PC-9 (cell line): ENCODE results near the gene PACRG. TPM values are rescaled to one million over a fixed set of nuclear protein-coding genes. Genes with fewer than 3 reads are reported as not detected.

Experiments
- BruUV-seq: library from RNA; stranded (reverse); fragments of 400-500 nt; replicated peaks from 2 replicates; lab custom pipeline; 2021; lab: Mats Ljungman, UMichigan
- CTCF ChIA-PET: fragments of 300-600 bp; sonication (Branson Sonifier 250); formaldehyde crosslinking; loops from one replicate; lab custom pipeline; 2022; ENCODE audit warnings: antibody characterized with exemption; lab: Charles Lee
- POLR2A ChIA-PET: fragments of 300-600 bp; sonication (Branson Sonifier 250); formaldehyde crosslinking; loops from one replicate; lab custom pipeline; 2022; ENCODE audit warnings: antibody characterized with exemption; ENCODE audit not compliant: unreplicated experiment; lab: Charles Lee
- DNase-seq, 2 experiments: peaks; one replicate each; pipeline versions ENCODE4 v3.0.0 to v3.0.0-alpha.2; 2015 to 2022; ENCODE audit warnings: mixed read lengths in 1 of 2
- H2AFZ ChIP-seq: fragments of 200-600 bp; sonication (generic); 2 replicates; pipeline ENCODE4 v1.8.1; 2017; ENCODE audit warnings: antibody characterized with exemption
- H3F3A ChIP-seq: fragments of 200-600 bp; sonication (generic); 2 replicates; pipeline ENCODE4 v1.8.1; 2017; ENCODE audit warnings: antibody characterized with exemption, mild to moderate bottlenecking, low read depth; ENCODE audit not compliant: insufficient read depth
- H3K27ac ChIP-seq: fragments of 200-600 bp; sonication (generic); 2 replicates; pipeline ENCODE4 v1.6.1; 2016; ENCODE audit warnings: mixed run types
- H3K27me3 ChIP-seq: fragments of 200-600 bp; sonication (generic); 2 replicates; pipeline ENCODE4 v1.6.1; 2016; ENCODE audit warnings: low read depth, mixed run types; ENCODE audit not compliant: insufficient read depth
- H3K36me3 ChIP-seq: fragments of 200-600 bp; sonication (generic); 2 replicates; pipeline ENCODE4 v1.6.1; 2016; ENCODE audit warnings: low read depth, mixed run types
- H3K4me1 ChIP-seq: fragments of 200-600 bp; sonication (generic); replicated peaks from 2 replicates; pipeline ENCODE4 v1.6.1; 2016; ENCODE audit warnings: mixed run types; ENCODE audit not compliant: insufficient read depth
- H3K4me2 ChIP-seq: fragments of 200-600 bp; sonication (generic); 2 replicates; pipeline ENCODE4 v1.6.1; 2017; ENCODE audit warnings: mixed run types
- H3K4me3 ChIP-seq: fragments of 200-600 bp; sonication (generic); 2 replicates; pipeline ENCODE4 v1.6.1; 2016; ENCODE audit warnings: mixed run types
- H3K79me2 ChIP-seq: fragments of 200-600 bp; sonication (generic); 2 replicates; pipeline ENCODE4 v1.6.1; 2017; ENCODE audit warnings: low read depth, mixed run types
- H3K9me2 ChIP-seq: fragments of 200-600 bp; sonication (generic); 2 replicates; pipeline ENCODE4 v1.8.1; 2017; ENCODE audit warnings: mild to moderate bottlenecking; ENCODE audit not compliant: insufficient read depth
- H3K9me3 ChIP-seq: fragments of 200-600 bp; sonication (generic); 2 replicates; pipeline ENCODE4 v1.8.1; 2016; ENCODE audit warnings: low read depth; ENCODE audit not compliant: insufficient read depth
- H4K20me1 ChIP-seq: fragments of 200-600 bp; sonication (generic); 2 replicates; pipeline ENCODE4 v1.8.1; 2017; ENCODE audit not compliant: insufficient read depth
- EZH2 ChIP-seq: fragments of 200-600 bp; sonication (generic); IDR thresholded peaks from 2 replicates; pipeline ENCODE4 v1.8.0; 2017; ENCODE audit warnings: antibody characterized with exemption, low read depth
- intact Hi-C: fragments of 100-400 bp; cut with micrococcal nuclease; formaldehyde crosslinking; loops from one replicate; pipeline ENCODE4 v1.10.0; 2022; ENCODE audit not compliant: unreplicated experiment
- total RNA-seq: library from RNA; stranded (reverse); gene quantifications from 2 replicates; pipeline ENCODE4 v1.2.3, GENCODE V29; 2021
- TF ChIP-seq, protein P1 (sequence below): fragments of 200-600 bp; sonication (generic); conservative IDR thresholded peaks from 2 replicates; pipeline ENCODE4 v1.6.1; 2017; ENCODE audit warnings: mixed run types, antibody characterized with exemption, mild to moderate bottlenecking, moderate library complexity

Gene PACRG
- total RNA-seq, 1 experiment from 2014 or later = not detected

GRCh38 chr6:163218361-163218894, 490.7 kb downstream of the PACRG start:
- DNase-seq = no peak
- no peaks in the 10 kb centered on the region for H4K20me1 ChIP-seq
- H3K4me3 ChIP-seq = no peak overlapping the region
- no peaks in the 10 kb centered on the region for H3K9me3 ChIP-seq
- BruUV-seq = no TSS peak
- intact Hi-C loops = no loop called here
- H3K4me1 ChIP-seq = no peaks in the 10 kb centered on the region
- H3F3A ChIP-seq = no peaks in the 10 kb centered on the region
- H2AFZ ChIP-seq = no peak overlapping the region
- H3K4me2 ChIP-seq = no peak overlapping the region
- ChIA-PET CTCF (no interaction called here), POLR2A (no interaction called here)
- H3K36me3 ChIP-seq = no peaks in the 10 kb centered on the region
- no peaks in the 10 kb centered on the region for H3K27me3 ChIP-seq
- H3K79me2 ChIP-seq = no peaks in the 10 kb centered on the region
- no peaks in the 10 kb centered on the region for H3K9me2 ChIP-seq
- no peak overlapping the region for H3K27ac ChIP-seq
- TF ChIP-seq, protein P1, sequence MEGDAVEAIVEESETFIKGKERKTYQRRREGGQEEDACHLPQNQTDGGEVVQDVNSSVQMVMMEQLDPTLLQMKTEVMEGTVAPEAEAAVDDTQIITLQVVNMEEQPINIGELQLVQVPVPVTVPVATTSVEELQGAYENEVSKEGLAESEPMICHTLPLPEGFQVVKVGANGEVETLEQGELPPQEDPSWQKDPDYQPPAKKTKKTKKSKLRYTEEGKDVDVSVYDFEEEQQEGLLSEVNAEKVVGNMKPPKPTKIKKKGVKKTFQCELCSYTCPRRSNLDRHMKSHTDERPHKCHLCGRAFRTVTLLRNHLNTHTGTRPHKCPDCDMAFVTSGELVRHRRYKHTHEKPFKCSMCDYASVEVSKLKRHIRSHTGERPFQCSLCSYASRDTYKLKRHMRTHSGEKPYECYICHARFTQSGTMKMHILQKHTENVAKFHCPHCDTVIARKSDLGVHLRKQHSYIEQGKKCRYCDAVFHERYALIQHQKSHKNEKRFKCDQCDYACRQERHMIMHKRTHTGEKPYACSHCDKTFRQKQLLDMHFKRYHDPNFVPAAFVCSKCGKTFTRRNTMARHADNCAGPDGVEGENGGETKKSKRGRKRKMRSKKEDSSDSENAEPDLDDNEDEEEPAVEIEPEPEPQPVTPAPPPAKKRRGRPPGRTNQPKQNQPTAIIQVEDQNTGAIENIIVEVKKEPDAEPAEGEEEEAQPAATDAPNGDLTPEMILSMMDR = no peak
- TF ChIP-seq EZH2 = no peak

- no peak overlapping the region for H3K27ac ChIP-seq
- ChIA-PET CTCF (no interaction called here), POLR2A (no interaction called here)
- H3K9me3 ChIP-seq = no peaks in the 10 kb centered on the region
- no TSS peak for BruUV-seq
- H3K4me1 ChIP-seq = no peaks in the 10 kb centered on the region
- no peak for DNase-seq
- TF ChIP-seq, protein P1 = no peak
- TF ChIP-seq EZH2 = no peak
- H3K79me2 ChIP-seq = no peaks in the 10 kb centered on the region
- H2AFZ ChIP-seq = no peak overlapping the region
- H3K4me2 ChIP-seq = no peak overlapping the region
- H3K9me2 ChIP-seq = no peaks in the 10 kb centered on the region
- intact Hi-C loops = no loop called here
- H3F3A ChIP-seq = no peaks in the 10 kb centered on the region
- no peak overlapping the region for H3K4me3 ChIP-seq
- no peaks in the 10 kb centered on the region for H3K36me3 ChIP-seq
- no peaks in the 10 kb centered on the region for H3K27me3 ChIP-seq
- H4K20me1 ChIP-seq = no peaks in the 10 kb centered on the region
These were observed 498.5 kb downstream of the PACRG start for GRCh38 chr6:163226181-163226835.

DNA sequence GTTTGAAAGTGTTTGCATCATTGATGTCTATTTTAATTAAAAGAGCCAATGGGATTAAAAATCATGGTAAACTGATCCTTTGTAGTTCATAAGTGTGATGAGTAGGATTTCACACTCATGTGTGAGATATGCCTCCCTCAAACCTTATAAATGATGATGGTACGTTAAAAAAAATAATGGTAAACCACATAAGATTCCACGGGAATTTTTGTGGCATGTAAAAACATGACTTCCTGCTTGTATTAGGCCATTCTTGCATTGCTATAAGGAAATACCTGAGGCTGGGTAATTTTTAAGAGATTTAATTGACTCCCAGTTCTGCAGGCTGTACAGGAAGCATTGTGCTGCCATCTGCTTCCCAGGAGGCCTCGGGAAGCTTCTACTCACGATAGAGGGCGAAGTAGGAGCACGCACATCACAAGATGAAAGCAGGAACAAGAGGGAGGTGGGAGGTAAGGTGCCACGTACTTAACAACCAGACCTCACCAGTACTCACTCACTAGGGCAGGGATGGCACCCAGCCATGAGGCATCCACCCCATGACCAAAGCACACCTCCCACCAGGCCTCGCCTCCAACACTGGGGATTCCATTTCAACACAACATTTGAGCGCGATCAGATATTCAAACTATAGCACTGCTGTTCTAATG, 499.2 kb downstream of the PACRG start:
- no peaks in the 10 kb centered on the region for H4K20me1 ChIP-seq
- H2AFZ ChIP-seq = no peak overlapping the region
- BruUV-seq = no TSS peak
- no peak for DNase-seq
- ChIA-PET CTCF (no interaction called here), POLR2A (no interaction called here)
- no peaks in the 10 kb centered on the region for H3K9me2 ChIP-seq
- no peaks in the 10 kb centered on the region for H3F3A ChIP-seq
- TF ChIP-seq, protein P1 = no peak
- TF ChIP-seq EZH2 = no peak
- intact Hi-C loops = no loop called here
- no peaks in the 10 kb centered on the region for H3K79me2 ChIP-seq
- no peaks in the 10 kb centered on the region for H3K36me3 ChIP-seq
- H3K27ac ChIP-seq = no peak overlapping the region
- H3K27me3 ChIP-seq = no peaks in the 10 kb centered on the region
- no peak overlapping the region for H3K4me3 ChIP-seq
- H3K9me3 ChIP-seq = no peaks in the 10 kb centered on the region
- H3K4me2 ChIP-seq = no peak overlapping the region
- H3K4me1 ChIP-seq = no peaks in the 10 kb centered on the region
